T-cell (primary cell): ENCODE results near the gene COX8A. TPM values are rescaled to one million over a fixed set of nuclear protein-coding genes. Genes with fewer than 3 reads are reported as not detected.

ENCODE experiments used
- ATAC-seq, 4 experiments: fragments of 200-7000 bp in 3 of 4; fragments of 150-1000 bp in 1 of 4; cut with Tn5 transposase; replicated peaks in 1 of 4; 1 replicate in 3 of 4; 2 replicates in 1 of 4; pipeline ENCODE4 v1.10.0; 2021; ENCODE audit warnings: moderate library complexity in 3 of 4, mild to moderate bottlenecking in 2 of 4, moderate number of reproducible peaks in 1 of 4
- CTCF ChIA-PET, 2 donors: fragments of 300-600 bp; sonication (Branson Sonifier 250); formaldehyde crosslinking; loops; one replicate each; lab custom pipeline; 2022; ENCODE audit warnings: antibody characterized with exemption in 2 of 2; lab: Charles Lee
- POLR2A ChIA-PET, 2 donors: fragments of 300-600 bp; sonication (Branson Sonifier 250); formaldehyde crosslinking; loops; one replicate each; lab custom pipeline; 2022; ENCODE audit warnings: antibody characterized with exemption in 2 of 2; lab: Charles Lee
- DNase-seq, 35 experiments: peaks; one replicate each; pipeline versions ENCODE4 v3.0.0 to v3.0.0-alpha.2; 2013 to 2023
- H3K27ac ChIP-seq: one replicate; pipeline ENCODE4 v1.5.1; 2013; ENCODE audit warnings: low read length
- H3K27me3 ChIP-seq, 2 experiments: replicated peaks in 1 of 2; 1 replicate in 1 of 2; 2 replicates in 1 of 2; pipeline versions ENCODE4 v1.6.1 to v1.7.0; 2013; ENCODE audit warnings: low read length in 1 of 2, mixed read lengths in 1 of 2; ENCODE audit not compliant: control insufficient read depth in 2 of 2, insufficient read depth in 2 of 2; ENCODE audit errors: extremely low read depth in 1 of 2
- H3K36me3 ChIP-seq, 2 donors: 1 replicate in 1 of 2; 2 replicates in 1 of 2; pipeline versions ENCODE4 v1.6.1 to v1.7.0; 2013; ENCODE audit warnings: low read length in 1 of 2; ENCODE audit not compliant: control insufficient read depth in 2 of 2, insufficient read depth in 1 of 2; ENCODE audit errors: extremely low read depth in 1 of 2
- H3K4me1 ChIP-seq, 2 experiments: 1 replicate in 1 of 2; 2 replicates in 1 of 2; pipeline versions ENCODE4 v1.6.1 to v1.7.0; 2013; ENCODE audit warnings: low read length in 2 of 2, mixed read lengths in 1 of 2; ENCODE audit not compliant: insufficient read depth in 2 of 2, control insufficient read depth in 1 of 2; ENCODE audit errors: extremely low read depth in 1 of 2
- H3K4me3 ChIP-seq, 2 donors: 1 replicate in 1 of 2; 2 replicates in 1 of 2; pipeline versions ENCODE4 v1.5.1 to v1.7.0; 2013; ENCODE audit warnings: mild to moderate bottlenecking in 2 of 2, low read length in 1 of 2, moderate library complexity in 1 of 2; ENCODE audit not compliant: control insufficient read depth in 1 of 2; ENCODE audit errors: extremely low read depth in 1 of 2
- H3K9me3 ChIP-seq: 2 replicates; pipeline ENCODE4 v1.7.0; 2013
- H3K27ac Mint-ChIP-seq, 2 donors: one replicate each; pipeline ENCODE4 v1.8.0; 2020 to 2021; ENCODE audit warnings: mild to moderate bottlenecking in 2 of 2, mixed read lengths in 2 of 2
- H3K27me3 Mint-ChIP-seq, 2 donors: one replicate each; pipeline ENCODE4 v1.8.0; 2021 to 2022; ENCODE audit warnings: mixed read lengths in 2 of 2
- H3K36me3 Mint-ChIP-seq: one replicate; pipeline ENCODE4 v1.8.0; 2021; ENCODE audit warnings: mixed read lengths
- H3K4me1 Mint-ChIP-seq, 3 donors: one replicate each; pipeline ENCODE4 v1.8.0; 2020 to 2022; ENCODE audit warnings: mixed read lengths in 3 of 3, mild to moderate bottlenecking in 1 of 3
- H3K4me3 Mint-ChIP-seq, 3 donors: one replicate each; pipeline ENCODE4 v1.8.0; 2020 to 2022; ENCODE audit warnings: mild to moderate bottlenecking in 3 of 3, mixed read lengths in 3 of 3, moderate library complexity in 3 of 3
- H3K9me3 Mint-ChIP-seq, 3 donors: one replicate each; pipeline ENCODE4 v1.8.0; 2020 to 2022; ENCODE audit warnings: mixed read lengths in 3 of 3
- WGBS: methylation state at CpG from one replicate; pipeline ENCODE4 v1.1.5; 2013; ENCODE audit warnings: missing lambda C conversion rate; ENCODE audit not compliant: insufficient coverage; 5-methylcytosine and 5-hydroxymethylcytosine counted together
- total RNA-seq, 35 experiments: library from RNA in 6 of 35; stranded (reverse) in 6 of 35; fragments of 120-200 nt in 1 of 35; gene quantifications; one replicate each; pipeline versions ENCODE4 v1.2.1 to v1.2.4 and lab custom pipeline; 2013 to 2026

COX8A gene
- total RNA-seq, 5 donors from 2014 or later (not counting 1 experiment from before 2014, with no cell fraction given), result 108 to 152 (median 125) TPM

GRCh38 chr11:64008914-64009633, 34.7 kb downstream of the COX8A start:
- Mint-ChIP-seq H3K27ac (no peak overlapping the region), H3K27me3 (peaks cover 22 to 32% of the 10 kb centered on the region in 2 donors), H3K36me3 (no peaks in the 10 kb centered on the region), H3K9me3 (peaks cover 0 to 10% (median 0%) of the 10 kb centered on the region in 3 donors), H3K4me1 (peaks cover 7 to 16% (median 15%) of the 10 kb centered on the region in 3 donors), H3K4me3 (no peak overlapping the region)
- Histone ChIP-seq H3K27ac (no peak overlapping the region), H3K9me3 (no peaks in the 10 kb centered on the region), H3K27me3 (peaks cover 0 to 62% of the 10 kb centered on the region in 2 experiments), H3K4me3 (no peak overlapping the region), H3K36me3 (no peaks in the 10 kb centered on the region), H3K4me1 (peaks cover 0 to 14% of the 10 kb centered on the region in 2 experiments)
- CTCF ChIA-PET, result no interaction called here
- ATAC-seq, result no peak
- POLR2A ChIA-PET, result interaction anchor here in 1 of 2 donors (0.6 kb wide), 1 partner anchor 324 kb away, joined by 4 read pairs; no protein-coding TSS in a partner anchor
- WGBS, result no CpG with 5 or more reads among the region's 18 CpGs
- DNase-seq, result no peak

- Histone ChIP-seq H3K9me3 (no peaks in the 10 kb centered on the region), H3K4me3 (no peak overlapping the region), H3K27ac (no peak overlapping the region), H3K36me3 (no peaks in the 10 kb centered on the region), H3K4me1 (peaks cover 0 to 14% of the 10 kb centered on the region in 2 experiments), H3K27me3 (peaks cover 0 to 60% of the 10 kb centered on the region in 2 experiments)
- no peak overlapping the region for H3K27ac Mint-ChIP-seq
- H3K27me3 Mint-ChIP-seq, result peaks cover 22 to 32% of the 10 kb centered on the region in 2 donors
- no peak overlapping the region for H3K4me3 Mint-ChIP-seq
- DNase-seq (no peak), ATAC-seq (no peak)
- CTCF ChIA-PET, result no interaction called here
- POLR2A ChIA-PET, result interaction anchor here in 1 of 2 donors (0.6 kb wide), 1 partner anchor 324 kb away, joined by 4 read pairs; no protein-coding TSS in a partner anchor
- H3K4me1 Mint-ChIP-seq, result peaks cover 7 to 16% (median 15%) of the 10 kb centered on the region in 3 donors
- H3K9me3 Mint-ChIP-seq, result peaks cover 0 to 10% (median 0%) of the 10 kb centered on the region in 3 donors
- WGBS, result 90% methylated on average over 4 of the region's 8 CpGs
- H3K36me3 Mint-ChIP-seq, result no peaks in the 10 kb centered on the region
These were observed 35.3 kb downstream of the COX8A start for GRCh38 chr11:64009710-64010109.

- Histone ChIP-seq H3K4me3 (no peak overlapping the region), H3K9me3 (no peaks in the 10 kb centered on the region), H3K27me3 (peaks cover 0 to 53% of the 10 kb centered on the region in 2 experiments), H3K27ac (no peak overlapping the region), H3K4me1 (peaks cover 0 to 14% of the 10 kb centered on the region in 2 experiments), H3K36me3 (no peaks in the 10 kb centered on the region)
- DNase-seq (no peak), ATAC-seq (no peak)
- peaks cover 7 to 16% (median 15%) of the 10 kb centered on the region in 3 donors for H3K4me1 Mint-ChIP-seq
- H3K4me3 Mint-ChIP-seq, result no peak overlapping the region
- ChIA-PET POLR2A (no interaction called here), CTCF (no interaction called here)
- H3K36me3 Mint-ChIP-seq, result no peaks in the 10 kb centered on the region
- peaks cover 0 to 10% (median 0%) of the 10 kb centered on the region in 3 donors for H3K9me3 Mint-ChIP-seq
- no peak overlapping the region for H3K27ac Mint-ChIP-seq
- WGBS, result 88% methylated on average over 2 of the region's 2 CpGs
- H3K27me3 Mint-ChIP-seq, result peaks cover 22 to 30% of the 10 kb centered on the region in 2 donors
These were observed 36.4 kb downstream of the COX8A start for GRCh38 chr11:64010783-64011182.

- no peaks in the 10 kb centered on the region for H3K9me3 ChIP-seq
- peaks cover 0 to 10% (median 0%) of the 10 kb centered on the region in 3 donors for H3K9me3 Mint-ChIP-seq
- H3K36me3 ChIP-seq, result no peaks in the 10 kb centered on the region
- H3K4me1 Mint-ChIP-seq, result peaks cover 7 to 16% (median 15%) of the 10 kb centered on the region in 3 donors
- H3K4me3 Mint-ChIP-seq, result no peak overlapping the region
- DNase-seq, result no peak
- no peaks in the 10 kb centered on the region for H3K36me3 Mint-ChIP-seq
- no peak overlapping the region for H3K27ac Mint-ChIP-seq
- ChIA-PET POLR2A (no interaction called here), CTCF (no interaction called here)
- 99% methylated on average over 8 of the region's 8 CpGs for WGBS
- H3K27me3 ChIP-seq, result peaks cover 0 to 47% of the 10 kb centered on the region in 2 experiments
- no peak for ATAC-seq
- H3K27ac ChIP-seq, result no peak overlapping the region
- H3K4me1 ChIP-seq, result peaks cover 0 to 14% of the 10 kb centered on the region in 2 experiments
- peaks cover 22 to 27% of the 10 kb centered on the region in 2 donors for H3K27me3 Mint-ChIP-seq
- H3K4me3 ChIP-seq, result no peak overlapping the region
These were observed 37.0 kb downstream of the COX8A start for GRCh38 chr11:64011371-64011770.

- H3K9me3 Mint-ChIP-seq, result peaks cover 0 to 10% (median 0%) of the 10 kb centered on the region in 3 donors
- CTCF ChIA-PET, result no interaction called here
- H3K36me3 Mint-ChIP-seq, result no peaks in the 10 kb centered on the region
- H3K9me3 ChIP-seq, result no peaks in the 10 kb centered on the region
- no peak overlapping the region for H3K4me3 Mint-ChIP-seq
- no peak for ATAC-seq
- no peaks in the 10 kb centered on the region for H3K4me1 ChIP-seq
- H3K36me3 ChIP-seq, result no peaks in the 10 kb centered on the region
- H3K4me3 ChIP-seq, result no peak overlapping the region
- DNase-seq, result no peak
- no peak overlapping the region for H3K27ac Mint-ChIP-seq
- POLR2A ChIA-PET, result no interaction called here
- 81% methylated on average over 15 of the region's 16 CpGs for WGBS
- peaks cover 5 to 8% of the 10 kb centered on the region in 2 donors for H3K27me3 Mint-ChIP-seq
- H3K4me1 Mint-ChIP-seq, result peaks cover 0 to under 1% (median 0%) of the 10 kb centered on the region in 3 donors
- no peak overlapping the region for H3K27ac ChIP-seq
- peaks cover 0 to 28% of the 10 kb centered on the region in 2 experiments for H3K27me3 ChIP-seq
These were observed 38.9 kb downstream of the COX8A start for GRCh38 chr11:64013141-64013896.

GRCh38 chr11:64014356-64014755, 39.9 kb downstream of the COX8A start:
- 93% methylated on average over 10 of the region's 11 CpGs for WGBS
- no peak for DNase-seq
- H3K4me3 ChIP-seq, result no peak overlapping the region
- Mint-ChIP-seq H3K4me1 (no peaks in the 10 kb centered on the region), H3K27me3 (peaks cover 0 to 3% of the 10 kb centered on the region in 2 donors), H3K9me3 (peaks cover 0 to 10% (median 0%) of the 10 kb centered on the region in 3 donors), H3K36me3 (no peaks in the 10 kb centered on the region), H3K4me3 (no peak overlapping the region), H3K27ac (no peak overlapping the region)
- CTCF ChIA-PET, result no interaction called here
- no peaks in the 10 kb centered on the region for H3K4me1 ChIP-seq
- no peaks in the 10 kb centered on the region for H3K36me3 ChIP-seq
- peaks cover 0 to 17% of the 10 kb centered on the region in 2 experiments for H3K27me3 ChIP-seq
- no peaks in the 10 kb centered on the region for H3K9me3 ChIP-seq
- POLR2A ChIA-PET, result no interaction called here
- H3K27ac ChIP-seq, result no peak overlapping the region
- no peak for ATAC-seq
